ENCODE results near the gene PSMD14. TPM values are rescaled to one million over a fixed set of nuclear protein-coding genes. Genes with fewer than 3 reads are reported as not detected.
"Not testable (repeated sequence)": the region's sequence is repeated elsewhere in the genome, so short reads cannot be mapped to it uniquely, and the experiment has no call there.

The PSMD14 gene
- total RNA-seq, 1 experiment from 2014 or later = 83.7 TPM

GRCh38 chr2:161273038-161273760, 35.0 kb upstream of the PSMD14 start:
- no peaks in the 10 kb centered on the region for H3K4me1 ChIP-seq (ENCODE audit: insufficient read depth, low read length)
- no peaks in the 10 kb centered on the region for H3K23me2 ChIP-seq (ENCODE audit: insufficient read length, low read depth, low read length, poor library complexity, severe bottlenecking)
- no peak overlapping the region for H3K23ac ChIP-seq (ENCODE audit: insufficient read length, low read depth, low read length)
- no peak overlapping the region for H3T11ph ChIP-seq (ENCODE audit: low read length)
- no peak overlapping the region for H3K4me2 ChIP-seq (ENCODE audit: insufficient read depth, insufficient read length, low read length)
- H2AK5ac ChIP-seq (ENCODE audit: insufficient read length, low read length) = no peak overlapping the region
- H3K9me3 Mint-ChIP-seq = peaks cover 4 to 6% of the 10 kb centered on the region in 2 experiments; a peak in 3 of 5 replicates
- no peaks in the 10 kb centered on the region for H3K27me3 Mint-ChIP-seq (ENCODE audit: low read depth)
- no peak for DNase-seq
- H4K20me1 ChIP-seq (ENCODE audit: control insufficient read depth, insufficient read depth, insufficient read length) = no peaks in the 10 kb centered on the region
- H3K27me3 ChIP-seq (ENCODE audit: insufficient read depth, low read length) = no peaks in the 10 kb centered on the region
- H4K5ac ChIP-seq (ENCODE audit: insufficient read length, low read depth, low read length) = no peak overlapping the region
- H3K4ac ChIP-seq (ENCODE audit: low read depth, low read length) = no peak overlapping the region
- no peak overlapping the region for H3K27ac ChIP-seq (ENCODE audit: insufficient read length, low read depth, low read length)
- no peak overlapping the region for H2AFZ ChIP-seq (ENCODE audit: low read length)
- no peak overlapping the region for H2BK15ac ChIP-seq (ENCODE audit: low read depth, low read length)
- no peak overlapping the region for H2BK20ac ChIP-seq (ENCODE audit: low read depth, low read length, poor library complexity, severe bottlenecking)
- WGBS (ENCODE audit: extremely low coverage, insufficient read length, low lambda C conversion rate) = 100% methylated on average over 1 of the region's 5 CpGs
- H3K27ac Mint-ChIP-seq = no peak overlapping the region
- H4K91ac ChIP-seq (ENCODE audit: insufficient read length, low read depth, low read length) = no peak overlapping the region
- H3K14ac ChIP-seq (ENCODE audit: insufficient read depth, low read length) = no peak overlapping the region
- H3K9me3 ChIP-seq (ENCODE audit: control insufficient read depth, low read depth, low read length) = no peaks in the 10 kb centered on the region
- no peak overlapping the region for H3K56ac ChIP-seq (ENCODE audit: insufficient read length, low read depth, low read length)
- H3K79me1 ChIP-seq (ENCODE audit: insufficient read depth, low read depth, low read length, poor library complexity, severe bottlenecking) = no peaks in the 10 kb centered on the region
- peak; percentile 89 for TF ChIP-seq CTCF (conservative IDR thresholded peaks at IDR 0.05)
- no peaks in the 10 kb centered on the region for H3K79me2 ChIP-seq (ENCODE audit: insufficient read depth, low read length)
- H2BK120ac ChIP-seq (ENCODE audit: low read depth, low read length, poor library complexity, severe bottlenecking) = no peak overlapping the region
- peaks cover 0 to 6% (median 0%) of the 10 kb centered on the region in 3 experiments; a peak in 1 of 7 replicates for H3K36me3 Mint-ChIP-seq (ENCODE audit: insufficient read depth in 1 of 3, low read depth in 3 of 3)
- no peak overlapping the region for H3K4me3 Mint-ChIP-seq
- H3K18ac ChIP-seq (ENCODE audit: insufficient read length, low read depth, low read length) = no peak overlapping the region
- peaks cover 0 to 5% of the 10 kb centered on the region in 2 experiments; a peak in 1 of 4 replicates for H3K4me1 Mint-ChIP-seq
- H2BK5ac ChIP-seq (ENCODE audit: insufficient read length, low read length) = no peak overlapping the region
- H3K9ac ChIP-seq (ENCODE audit: extremely low read depth, insufficient read length, low read length) = no peak overlapping the region
- no peak overlapping the region for H2BK12ac ChIP-seq (ENCODE audit: insufficient read length, low read depth, low read length)
- no peak overlapping the region for H4K8ac ChIP-seq (replicated peaks; ENCODE audit: insufficient read length, low read depth, low read length)

GRCh38 chr2:161278564-161279229, 29.5 kb upstream of the PSMD14 start:
- not testable (repeated sequence) for H3K27me3 ChIP-seq (ENCODE audit: insufficient read depth, low read length); DNase-seq; H3K4me2 ChIP-seq (ENCODE audit: insufficient read depth, insufficient read length, low read length); H3K9ac ChIP-seq (ENCODE audit: extremely low read depth, insufficient read length, low read length); H3K79me2 ChIP-seq (ENCODE audit: insufficient read depth, low read length); H2BK20ac ChIP-seq (ENCODE audit: low read depth, low read length, poor library complexity, severe bottlenecking); H3K18ac ChIP-seq (ENCODE audit: insufficient read length, low read depth, low read length); H4K91ac ChIP-seq (ENCODE audit: insufficient read length, low read depth, low read length); H3K27ac Mint-ChIP-seq; H3T11ph ChIP-seq (ENCODE audit: low read length); H2BK15ac ChIP-seq (ENCODE audit: low read depth, low read length); H3K9me3 Mint-ChIP-seq; H3K23me2 ChIP-seq (ENCODE audit: insufficient read length, low read depth, low read length, poor library complexity, severe bottlenecking); H3K27ac ChIP-seq (ENCODE audit: insufficient read length, low read depth, low read length); H3K4me3 Mint-ChIP-seq; H3K14ac ChIP-seq (ENCODE audit: insufficient read depth, low read length); H3K4me1 ChIP-seq (ENCODE audit: insufficient read depth, low read length); H2AK5ac ChIP-seq (ENCODE audit: insufficient read length, low read length); H2BK12ac ChIP-seq (ENCODE audit: insufficient read length, low read depth, low read length); H3K27me3 Mint-ChIP-seq (ENCODE audit: low read depth); H2AFZ ChIP-seq (ENCODE audit: low read length); H3K4ac ChIP-seq (ENCODE audit: low read depth, low read length); H2BK5ac ChIP-seq (ENCODE audit: insufficient read length, low read length); H4K20me1 ChIP-seq (ENCODE audit: control insufficient read depth, insufficient read depth, insufficient read length); H4K5ac ChIP-seq (ENCODE audit: insufficient read length, low read depth, low read length); H2BK120ac ChIP-seq (ENCODE audit: low read depth, low read length, poor library complexity, severe bottlenecking); H3K79me1 ChIP-seq (ENCODE audit: insufficient read depth, low read depth, low read length, poor library complexity, severe bottlenecking); H3K4me1 Mint-ChIP-seq; H4K8ac ChIP-seq (replicated peaks; ENCODE audit: insufficient read length, low read depth, low read length); H3K23ac ChIP-seq (ENCODE audit: insufficient read length, low read depth, low read length); H3K56ac ChIP-seq (ENCODE audit: insufficient read length, low read depth, low read length); H3K36me3 Mint-ChIP-seq (ENCODE audit: insufficient read depth in 1 of 3, low read depth in 3 of 3)
- peaks cover 22% of the 10 kb centered on the region for H3K9me3 ChIP-seq (ENCODE audit: control insufficient read depth, low read depth, low read length)
- no CpG with 5 or more reads among the region's 11 CpGs for WGBS (ENCODE audit: extremely low coverage, insufficient read length, low lambda C conversion rate)
